GM21526 (cell line): ENCODE data around the gene MTHFD1L.

Source experiments
- ATAC-seq: cut with Tn5 transposase; IDR thresholded peaks from one replicate; pipeline ENCODE4 v1.9.1; 2021; ENCODE audit warnings: moderate library complexity; ENCODE audit not compliant: unreplicated experiment, low FRiP score

The MTHFD1L gene

GRCh38 chr6:150981095-150981494 lies 115.6 kb downstream of the MTHFD1L start:
- ATAC-seq, result peak; percentile 75

- no peak for ATAC-seq
These were observed 116.2 kb downstream of the MTHFD1L start for GRCh38 chr6:150981669-150982068.

GRCh38 chr6:150987371-150987828 lies 121.9 kb downstream of the MTHFD1L start:
- ATAC-seq, result peak; percentile 86

DNA sequence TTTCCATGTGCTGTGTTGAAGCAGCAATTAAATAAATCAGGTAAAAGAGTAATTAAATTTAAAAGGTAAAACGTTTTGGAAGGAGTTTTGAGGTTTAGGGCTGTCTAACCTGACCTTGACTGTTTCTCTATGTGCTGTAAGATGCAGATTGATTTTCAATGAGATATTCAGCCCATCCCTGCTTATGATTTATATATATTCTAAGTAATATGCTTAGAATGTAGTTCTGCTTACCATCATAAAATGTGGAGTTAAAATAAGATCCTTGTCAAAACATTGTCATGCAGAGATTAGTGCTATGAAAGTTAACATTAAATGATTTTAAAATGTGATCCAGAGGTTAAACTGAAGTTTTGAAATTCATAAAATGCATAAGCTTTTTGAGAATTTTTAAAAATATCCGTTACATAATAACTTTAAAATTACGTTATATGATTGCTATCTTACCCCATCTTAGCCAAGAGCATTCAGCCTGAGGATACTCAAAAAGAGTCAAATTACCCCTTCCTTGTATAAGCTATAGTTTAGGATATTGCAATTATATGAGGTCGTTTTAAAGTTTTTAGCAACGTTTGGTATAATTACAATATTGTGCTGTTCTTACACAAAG lies 122.5 kb downstream of the MTHFD1L start:
- no peak for ATAC-seq

DNA sequence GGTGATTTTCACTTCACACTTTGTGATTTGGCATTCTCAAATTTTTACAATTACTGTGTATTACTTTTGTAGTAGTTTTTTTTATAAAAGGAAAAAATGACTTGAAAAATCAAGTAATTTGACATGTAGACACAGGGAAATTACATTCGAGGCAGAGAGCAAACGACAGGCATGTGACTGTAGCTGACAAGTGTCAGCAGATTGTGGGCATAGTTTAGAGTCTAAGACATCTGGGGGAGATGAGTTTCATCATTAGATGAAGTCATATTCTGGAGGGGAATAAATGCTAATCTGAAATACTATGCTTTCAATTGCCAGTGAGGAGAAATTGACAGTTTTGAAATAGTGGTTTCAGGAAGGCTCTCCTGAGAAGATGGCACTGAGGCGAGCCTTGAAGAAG lies 126.0 kb downstream of the MTHFD1L start:
- no peak for ATAC-seq

- no peak for ATAC-seq
These were observed 126.8 kb downstream of the MTHFD1L start for GRCh38 chr6:150992262-150992661.

GRCh38 chr6:150992703-150993102 lies 127.2 kb downstream of the MTHFD1L start:
- ATAC-seq, result no peak

DNA sequence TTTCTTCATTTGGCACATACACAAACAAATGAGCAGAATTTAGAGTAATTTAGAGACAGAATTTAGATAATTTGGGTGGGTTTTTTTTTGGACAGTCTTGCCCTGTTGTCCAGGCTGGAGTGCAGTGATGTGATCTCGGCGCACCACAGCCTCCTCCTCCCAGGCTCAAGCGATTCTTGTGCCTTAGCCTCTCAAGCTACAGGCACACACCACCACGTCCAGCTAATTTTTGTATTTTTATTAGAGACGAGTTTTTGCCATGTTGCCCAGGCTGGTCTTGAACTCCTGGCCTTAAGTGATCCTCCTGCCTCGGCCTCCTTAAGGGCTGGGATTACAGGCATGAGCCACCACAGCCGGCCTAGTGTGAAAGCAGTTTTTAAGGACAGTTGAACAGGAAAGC lies 127.8 kb downstream of the MTHFD1L start:
- no peak for ATAC-seq

GRCh38 chr6:150994026-150994425 lies 128.5 kb downstream of the MTHFD1L start:
- ATAC-seq, result no peak

- no peak for ATAC-seq
These were observed 131.5 kb downstream of the MTHFD1L start for GRCh38 chr6:150996968-150997367.

DNA sequence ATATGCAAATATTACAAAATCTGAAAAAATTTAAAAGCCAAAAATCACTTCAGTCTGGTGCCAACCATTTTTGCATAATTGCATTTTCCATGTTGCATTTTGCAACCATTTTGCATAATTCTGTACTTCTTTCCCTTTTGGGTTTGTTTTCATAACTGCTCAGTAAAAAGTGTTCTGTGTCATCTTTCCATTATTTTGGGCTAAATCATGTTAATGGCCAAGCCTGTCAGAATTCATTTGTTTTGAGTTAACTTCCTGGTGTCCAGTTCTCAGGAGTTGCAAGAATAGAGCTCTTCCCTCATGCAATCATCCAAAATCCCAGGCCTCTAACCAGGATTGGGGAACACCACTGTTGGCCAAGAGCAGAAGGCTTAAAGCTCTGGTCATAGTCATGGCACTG lies 133.6 kb downstream of the MTHFD1L start:
- no peak for ATAC-seq

DNA sequence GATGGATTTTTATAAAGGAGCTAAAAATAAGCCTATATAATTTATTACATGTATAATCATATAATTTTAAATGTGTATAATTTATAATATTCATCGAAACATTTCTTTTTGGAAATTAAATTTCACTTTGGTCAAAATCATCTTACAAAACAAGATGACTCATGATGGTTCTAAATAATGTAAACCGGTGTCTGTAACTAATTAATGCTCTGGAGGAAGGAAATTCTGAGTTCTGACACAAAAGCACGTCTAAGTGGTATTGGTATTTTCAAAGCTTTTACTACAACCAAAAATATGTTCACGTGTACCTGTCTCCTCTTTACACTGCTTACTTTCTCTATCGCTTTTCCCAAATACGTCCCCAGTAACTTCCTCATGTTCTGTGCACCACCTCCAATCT lies 134.1 kb downstream of the MTHFD1L start:
- ATAC-seq, result no peak

- ATAC-seq, result peak; percentile 80
These were observed 136.0 kb downstream of the MTHFD1L start for GRCh38 chr6:151001387-151002056.

- ATAC-seq, result no peak
These were observed 136.6 kb downstream of the MTHFD1L start for GRCh38 chr6:151002057-151002450.

GRCh38 chr6:151002491-151002935 lies 137.0 kb downstream of the MTHFD1L start:
- no peak for ATAC-seq

DNA sequence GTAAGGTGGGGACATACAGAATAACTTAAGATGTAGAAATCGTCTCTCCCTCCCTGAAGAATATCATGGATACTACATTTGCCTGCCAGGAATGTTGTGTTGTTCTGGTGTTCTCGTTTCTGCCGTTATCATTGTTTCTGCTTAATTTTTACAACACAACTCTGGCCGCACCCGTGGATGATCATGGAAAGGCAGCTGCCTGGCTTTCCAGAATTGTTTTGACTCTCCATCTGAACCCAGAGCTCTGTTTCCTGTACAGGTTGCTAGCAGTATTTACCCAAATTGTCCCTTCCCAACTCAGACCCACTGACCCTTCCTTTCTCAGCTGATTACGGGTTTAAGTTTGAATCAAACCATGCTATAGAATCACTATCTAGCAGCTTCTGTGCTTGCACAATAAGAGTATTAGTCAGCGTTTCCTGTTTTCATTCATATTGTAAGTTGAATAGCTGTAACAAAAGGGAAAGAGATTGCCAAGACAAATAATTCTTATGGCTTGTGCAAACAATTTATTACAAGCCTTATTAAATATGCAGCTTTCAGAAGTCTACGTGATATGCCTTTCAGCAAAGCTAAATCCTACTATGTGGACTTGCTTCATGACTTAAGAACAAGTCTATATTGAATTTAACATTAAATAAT lies 139.0 kb downstream of the MTHFD1L start:
- ATAC-seq, result no peak

- no peak for ATAC-seq
These were observed 139.7 kb downstream of the MTHFD1L start for GRCh38 chr6:151005164-151005563.

DNA sequence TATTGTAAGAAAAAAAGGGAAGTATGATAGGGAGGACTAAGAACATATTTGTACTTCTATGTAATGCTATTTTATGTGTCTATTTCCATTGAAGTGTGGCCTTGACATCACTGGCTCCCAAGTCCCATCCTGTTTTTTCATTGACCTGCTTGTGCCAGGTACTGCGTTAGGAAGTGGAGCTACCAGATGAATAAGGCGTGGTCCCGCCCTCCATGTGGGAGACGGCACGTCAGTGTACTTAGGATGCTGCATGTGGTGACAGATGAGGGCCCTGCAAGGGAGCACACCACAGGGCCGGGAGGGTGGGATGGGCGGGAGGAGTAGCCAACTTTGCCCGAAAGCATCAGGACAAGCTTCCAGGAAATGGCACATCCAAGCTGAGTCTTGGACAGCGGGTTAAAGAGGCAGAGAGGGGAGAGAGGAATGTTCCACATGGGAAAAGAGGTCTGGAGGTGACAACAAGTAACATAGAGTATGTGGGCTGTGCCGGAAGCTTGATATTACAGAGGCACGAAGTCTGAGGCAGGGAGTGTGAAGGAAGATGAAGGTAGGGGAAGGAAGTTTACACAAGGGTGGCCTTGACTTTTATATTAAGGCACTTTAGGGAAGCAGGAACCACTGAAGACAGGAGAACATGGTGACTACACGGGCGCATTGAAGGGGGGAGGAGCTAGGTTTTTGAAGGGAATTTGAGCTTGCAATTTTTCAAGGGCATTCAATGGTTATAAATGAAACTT lies 140.6 kb downstream of the MTHFD1L start:
- no peak for ATAC-seq

GRCh38 chr6:151007076-151007475 lies 141.6 kb downstream of the MTHFD1L start:
- no peak for ATAC-seq

DNA sequence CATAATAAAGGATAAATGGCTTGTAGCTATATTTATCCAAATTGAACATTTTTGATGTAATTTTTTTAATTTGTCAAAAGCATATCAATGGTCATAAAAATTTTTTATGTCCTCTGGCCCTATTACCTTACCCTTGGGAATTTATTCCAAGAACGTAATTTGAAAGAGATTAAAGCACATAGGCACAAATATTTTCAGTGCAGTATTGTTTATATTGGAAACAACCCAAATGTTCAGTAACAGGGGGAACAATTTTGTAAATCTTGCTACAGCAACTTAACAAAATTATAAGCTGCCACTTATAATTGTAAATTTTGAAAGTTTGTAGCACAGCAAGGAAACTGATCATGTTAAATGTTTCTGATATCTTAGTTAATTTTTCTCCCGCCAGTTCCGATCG lies 142.4 kb downstream of the MTHFD1L start:
- no peak for ATAC-seq

- ATAC-seq, result no peak
These were observed 142.9 kb downstream of the MTHFD1L start for GRCh38 chr6:151008425-151008824.
